Stomach (tissue), 4 donors: ENCODE results near the gene HAUS2.

ENCODE experiments used
- POLR2A ChIP-seq, 4 donors: fragments of 450-650 bp; IDR thresholded peaks; one replicate each; pipeline ENCODE4 v1.6.1; 2016; ENCODE audit warnings: antibody characterized with exemption in 4 of 4, control low read depth in 2 of 4, mild to moderate bottlenecking in 1 of 4, moderate library complexity in 1 of 4
- TF ChIP-seq, protein P1 (sequence below), 7 experiments: fragments of 450-650 bp in 4 of 7; fragments of 200-600 bp in 3 of 7; sonication (generic) in 3 of 7; IDR thresholded peaks; one replicate each; pipeline ENCODE4 v1.5.1; 2016 to 2019; ENCODE audit warnings: antibody characterized with exemption in 7 of 7, control low read depth in 2 of 7, mild to moderate bottlenecking in 1 of 7

DNA sequence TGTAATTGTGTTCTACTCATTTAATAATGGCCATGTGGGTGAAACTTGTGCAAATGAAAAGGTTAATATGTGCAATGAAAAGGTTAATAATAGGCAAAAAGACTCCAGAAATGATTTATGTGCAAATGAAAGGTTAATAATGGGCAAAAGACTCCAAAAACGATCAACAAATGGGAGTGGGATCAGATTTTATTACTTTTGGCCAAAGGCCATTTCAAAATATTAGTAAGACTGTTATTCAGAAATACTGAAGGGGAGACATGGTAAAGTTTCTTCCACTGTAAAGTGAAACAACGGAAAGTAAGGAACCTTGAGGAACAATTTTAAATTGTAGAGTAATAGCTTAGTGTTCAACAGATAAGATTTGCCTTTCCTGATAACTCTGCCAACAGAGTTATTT is 67.5 kb downstream of the HAUS2 start:
- TF ChIP-seq, protein P1, sequence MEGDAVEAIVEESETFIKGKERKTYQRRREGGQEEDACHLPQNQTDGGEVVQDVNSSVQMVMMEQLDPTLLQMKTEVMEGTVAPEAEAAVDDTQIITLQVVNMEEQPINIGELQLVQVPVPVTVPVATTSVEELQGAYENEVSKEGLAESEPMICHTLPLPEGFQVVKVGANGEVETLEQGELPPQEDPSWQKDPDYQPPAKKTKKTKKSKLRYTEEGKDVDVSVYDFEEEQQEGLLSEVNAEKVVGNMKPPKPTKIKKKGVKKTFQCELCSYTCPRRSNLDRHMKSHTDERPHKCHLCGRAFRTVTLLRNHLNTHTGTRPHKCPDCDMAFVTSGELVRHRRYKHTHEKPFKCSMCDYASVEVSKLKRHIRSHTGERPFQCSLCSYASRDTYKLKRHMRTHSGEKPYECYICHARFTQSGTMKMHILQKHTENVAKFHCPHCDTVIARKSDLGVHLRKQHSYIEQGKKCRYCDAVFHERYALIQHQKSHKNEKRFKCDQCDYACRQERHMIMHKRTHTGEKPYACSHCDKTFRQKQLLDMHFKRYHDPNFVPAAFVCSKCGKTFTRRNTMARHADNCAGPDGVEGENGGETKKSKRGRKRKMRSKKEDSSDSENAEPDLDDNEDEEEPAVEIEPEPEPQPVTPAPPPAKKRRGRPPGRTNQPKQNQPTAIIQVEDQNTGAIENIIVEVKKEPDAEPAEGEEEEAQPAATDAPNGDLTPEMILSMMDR (IDR thresholded peaks at IDR 0.05): no peak
- no peak for TF ChIP-seq POLR2A (IDR thresholded peaks at IDR 0.05)
